ENCODE data around the gene NUP93. TPM values are rescaled to one million over a fixed set of nuclear protein-coding genes. Genes with fewer than 3 reads are reported as not detected.

NUP93 gene
- total RNA-seq, 2 donors from 2014 or later: 146 to 149 TPM

DNA sequence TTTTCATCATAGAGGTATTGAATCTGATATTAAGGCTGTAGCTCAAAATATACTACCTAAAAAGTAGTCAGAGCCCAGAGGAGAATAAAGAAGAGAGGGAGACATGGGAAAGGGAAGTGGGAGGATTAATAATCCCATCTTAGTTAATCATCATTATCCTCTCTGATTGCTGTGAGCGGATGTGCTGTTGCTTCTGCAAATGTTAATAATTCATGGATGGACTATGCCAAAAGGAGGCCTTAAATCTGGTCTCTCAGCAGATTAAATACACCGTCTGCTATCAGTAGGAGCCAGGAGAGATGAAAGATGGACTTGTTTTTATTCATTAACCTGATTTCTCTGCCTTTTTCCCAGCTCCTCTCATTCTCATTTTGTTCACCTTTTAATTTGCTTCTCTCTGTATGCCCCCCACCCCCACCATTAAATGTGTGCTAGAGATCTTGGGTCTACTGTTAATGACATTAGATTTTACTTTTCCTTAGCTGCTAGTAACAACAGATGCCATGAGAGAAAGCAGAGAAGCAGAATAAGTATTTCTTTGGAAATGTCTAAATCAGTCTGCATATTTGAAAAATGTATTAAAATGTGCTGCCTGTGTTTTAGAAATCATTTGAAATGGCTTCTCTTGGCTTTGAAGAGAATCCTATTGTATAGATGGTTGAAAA is 44.2 kb downstream of the NUP93 start:
- TF ChIP-seq, protein P1, sequence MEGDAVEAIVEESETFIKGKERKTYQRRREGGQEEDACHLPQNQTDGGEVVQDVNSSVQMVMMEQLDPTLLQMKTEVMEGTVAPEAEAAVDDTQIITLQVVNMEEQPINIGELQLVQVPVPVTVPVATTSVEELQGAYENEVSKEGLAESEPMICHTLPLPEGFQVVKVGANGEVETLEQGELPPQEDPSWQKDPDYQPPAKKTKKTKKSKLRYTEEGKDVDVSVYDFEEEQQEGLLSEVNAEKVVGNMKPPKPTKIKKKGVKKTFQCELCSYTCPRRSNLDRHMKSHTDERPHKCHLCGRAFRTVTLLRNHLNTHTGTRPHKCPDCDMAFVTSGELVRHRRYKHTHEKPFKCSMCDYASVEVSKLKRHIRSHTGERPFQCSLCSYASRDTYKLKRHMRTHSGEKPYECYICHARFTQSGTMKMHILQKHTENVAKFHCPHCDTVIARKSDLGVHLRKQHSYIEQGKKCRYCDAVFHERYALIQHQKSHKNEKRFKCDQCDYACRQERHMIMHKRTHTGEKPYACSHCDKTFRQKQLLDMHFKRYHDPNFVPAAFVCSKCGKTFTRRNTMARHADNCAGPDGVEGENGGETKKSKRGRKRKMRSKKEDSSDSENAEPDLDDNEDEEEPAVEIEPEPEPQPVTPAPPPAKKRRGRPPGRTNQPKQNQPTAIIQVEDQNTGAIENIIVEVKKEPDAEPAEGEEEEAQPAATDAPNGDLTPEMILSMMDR (conservative IDR thresholded peaks at IDR 0.05): no peak
- no peak for DNase-seq
- H3K36me3 ChIP-seq (ENCODE audit: control insufficient read depth, insufficient read depth, low read length): peaks cover 4% of the 10 kb centered on the region
- H3K9me3 ChIP-seq (ENCODE audit: control insufficient read depth, low read length): no peaks in the 10 kb centered on the region
- no peak overlapping the region for H3K9ac ChIP-seq (ENCODE audit: extremely low read depth, low read length, poor library complexity, severe bottlenecking)
- no peaks in the 10 kb centered on the region for H3K27me3 ChIP-seq (ENCODE audit: control insufficient read depth, insufficient read depth, low read length, poor library complexity, severe bottlenecking)
- H3K36me3 Mint-ChIP-seq (ENCODE audit: low read depth): no peaks in the 10 kb centered on the region
- H3K4me3 Mint-ChIP-seq: no peak overlapping the region
- no peaks in the 10 kb centered on the region for H3K9me3 Mint-ChIP-seq
- 96% methylated on average over 2 of the region's 2 CpGs; no CpG with 5 or more reads in 1 of the 2 experiments for WGBS, 2 experiments (ENCODE audit: insufficient coverage in 1 of 2, insufficient read length in 1 of 2)
- no peak overlapping the region for H3K27ac ChIP-seq (ENCODE audit: low read depth, low read length)
- H3K27me3 Mint-ChIP-seq (ENCODE audit: insufficient read depth): no peaks in the 10 kb centered on the region
- no peak overlapping the region for H3K4me3 ChIP-seq (ENCODE audit: low read length)
- peaks cover 6% of the 10 kb centered on the region for H3K4me1 ChIP-seq (ENCODE audit: control insufficient read depth, insufficient read depth, low read length)
- peak overlapping the region; percentile 23 for H3K27ac Mint-ChIP-seq
- H3K4me1 Mint-ChIP-seq: peaks cover 66% of the 10 kb centered on the region

DNA sequence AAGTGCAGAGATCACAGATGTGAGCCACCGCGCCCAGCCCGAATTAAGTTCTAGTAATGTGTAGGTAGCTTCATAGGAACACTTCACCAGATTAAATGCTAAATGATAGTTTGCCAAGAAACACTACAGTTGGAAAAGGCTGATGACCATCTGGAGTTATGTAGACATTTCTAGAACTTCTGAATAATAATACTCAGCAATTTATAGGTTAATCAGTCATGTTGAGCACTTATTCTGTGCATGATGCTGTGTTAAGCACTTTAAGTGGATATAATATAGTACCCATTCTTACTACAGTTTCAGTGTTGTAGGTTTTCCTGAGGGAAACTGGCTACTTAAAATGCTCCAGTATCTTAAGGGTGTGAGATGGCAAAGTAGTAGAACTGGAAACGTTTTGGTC is 45.2 kb downstream of the NUP93 start:
- TF ChIP-seq, protein P1 (conservative IDR thresholded peaks at IDR 0.05): no peak
- no peaks in the 10 kb centered on the region for H3K9me3 ChIP-seq (ENCODE audit: control insufficient read depth, low read length)
- Mint-ChIP-seq H3K27ac (no peak overlapping the region), H3K9me3 (no peaks in the 10 kb centered on the region), H3K36me3 (ENCODE audit: low read depth) (no peaks in the 10 kb centered on the region), H3K4me1 (peaks cover 65% of the 10 kb centered on the region), H3K27me3 (ENCODE audit: insufficient read depth) (no peaks in the 10 kb centered on the region), H3K4me3 (no peak overlapping the region)
- no peaks in the 10 kb centered on the region for H3K27me3 ChIP-seq (ENCODE audit: control insufficient read depth, insufficient read depth, low read length, poor library complexity, severe bottlenecking)
- peaks cover under 1% of the 10 kb centered on the region for H3K36me3 ChIP-seq (ENCODE audit: control insufficient read depth, insufficient read depth, low read length)
- WGBS, 2 experiments (ENCODE audit: insufficient coverage in 1 of 2, insufficient read length in 1 of 2): 76 to 77% methylated on average over 4 of the region's 4 CpGs
- H3K4me1 ChIP-seq (ENCODE audit: control insufficient read depth, insufficient read depth, low read length): peaks cover 6% of the 10 kb centered on the region
- H3K9ac ChIP-seq (ENCODE audit: extremely low read depth, low read length, poor library complexity, severe bottlenecking): no peak overlapping the region
- no peak overlapping the region for H3K4me3 ChIP-seq (ENCODE audit: low read length)
- no peak overlapping the region for H3K27ac ChIP-seq (ENCODE audit: low read depth, low read length)
- DNase-seq: no peak

DNA sequence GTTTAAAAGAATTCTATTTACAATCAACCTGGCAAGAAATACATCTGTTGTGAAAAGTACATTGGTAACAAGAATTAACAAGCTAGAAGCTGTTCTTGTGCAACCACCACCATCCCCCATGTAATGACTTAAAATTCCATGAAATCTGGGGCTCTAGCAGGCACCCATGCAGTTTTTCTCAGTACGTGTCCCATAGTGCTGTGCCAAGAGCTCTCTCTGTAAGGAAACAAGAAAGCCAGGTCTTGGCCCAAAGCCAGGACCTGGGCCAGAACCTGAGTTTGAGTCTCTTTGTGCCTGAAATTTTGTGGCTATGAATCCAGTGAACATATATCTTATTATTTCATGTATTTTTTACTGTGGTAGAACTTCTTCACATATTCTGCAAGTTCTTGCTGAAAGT is 46.6 kb downstream of the NUP93 start:
- H3K27ac Mint-ChIP-seq: peak overlapping the region; percentile 2

More for the DNA sequence above, 46.6 kb downstream of the NUP93 start:
- Histone ChIP-seq H3K36me3 (ENCODE audit: control insufficient read depth, insufficient read depth, low read length) (no peaks in the 10 kb centered on the region), H3K9ac (ENCODE audit: extremely low read depth, low read length, poor library complexity, severe bottlenecking) (no peak overlapping the region), H3K27ac (ENCODE audit: low read depth, low read length) (no peak overlapping the region), H3K4me1 (ENCODE audit: control insufficient read depth, insufficient read depth, low read length) (peaks cover 6% of the 10 kb centered on the region), H3K4me3 (ENCODE audit: low read length) (no peak overlapping the region), H3K9me3 (ENCODE audit: control insufficient read depth, low read length) (no peaks in the 10 kb centered on the region), H3K27me3 (ENCODE audit: control insufficient read depth, insufficient read depth, low read length, poor library complexity, severe bottlenecking) (no peaks in the 10 kb centered on the region)
- TF ChIP-seq, protein P1 (conservative IDR thresholded peaks at IDR 0.05): no peak
- DNase-seq: no peak
- no peaks in the 10 kb centered on the region for H3K9me3 Mint-ChIP-seq
- H3K4me1 Mint-ChIP-seq: peaks cover 68% of the 10 kb centered on the region
- H3K36me3 Mint-ChIP-seq (ENCODE audit: low read depth): no peaks in the 10 kb centered on the region
- no peaks in the 10 kb centered on the region for H3K27me3 Mint-ChIP-seq (ENCODE audit: insufficient read depth)
- 83 to 90% methylated on average over 1 of the region's 1 CpG for WGBS, 2 experiments (ENCODE audit: insufficient coverage in 1 of 2, insufficient read length in 1 of 2)
- no peak overlapping the region for H3K4me3 Mint-ChIP-seq
